ENCODE data around the gene IGFBP1.

Gene IGFBP1

GRCh38 chr7:45884136-45884535 is 4.2 kb upstream of the IGFBP1 start:
- H3K4me3 ChIP-seq (replicated peaks; ENCODE audit: low read depth, low read length), result no peak overlapping the region
- no peak for TF ChIP-seq CTCF (IDR thresholded peaks at IDR 0.05; ENCODE audit: low read depth, low read length, missing control alignments)
- DNase-seq (ENCODE audit: extremely low read depth, low read depth), result no peak

GRCh38 chr7:45885264-45885882 is 2.9 kb upstream of the IGFBP1 start:
- no peak for DNase-seq (ENCODE audit: extremely low read depth, low read depth)
- no peak overlapping the region for H3K4me3 ChIP-seq (replicated peaks; ENCODE audit: low read depth, low read length)
- no peak for TF ChIP-seq CTCF (IDR thresholded peaks at IDR 0.05; ENCODE audit: low read depth, low read length, missing control alignments)

DNA sequence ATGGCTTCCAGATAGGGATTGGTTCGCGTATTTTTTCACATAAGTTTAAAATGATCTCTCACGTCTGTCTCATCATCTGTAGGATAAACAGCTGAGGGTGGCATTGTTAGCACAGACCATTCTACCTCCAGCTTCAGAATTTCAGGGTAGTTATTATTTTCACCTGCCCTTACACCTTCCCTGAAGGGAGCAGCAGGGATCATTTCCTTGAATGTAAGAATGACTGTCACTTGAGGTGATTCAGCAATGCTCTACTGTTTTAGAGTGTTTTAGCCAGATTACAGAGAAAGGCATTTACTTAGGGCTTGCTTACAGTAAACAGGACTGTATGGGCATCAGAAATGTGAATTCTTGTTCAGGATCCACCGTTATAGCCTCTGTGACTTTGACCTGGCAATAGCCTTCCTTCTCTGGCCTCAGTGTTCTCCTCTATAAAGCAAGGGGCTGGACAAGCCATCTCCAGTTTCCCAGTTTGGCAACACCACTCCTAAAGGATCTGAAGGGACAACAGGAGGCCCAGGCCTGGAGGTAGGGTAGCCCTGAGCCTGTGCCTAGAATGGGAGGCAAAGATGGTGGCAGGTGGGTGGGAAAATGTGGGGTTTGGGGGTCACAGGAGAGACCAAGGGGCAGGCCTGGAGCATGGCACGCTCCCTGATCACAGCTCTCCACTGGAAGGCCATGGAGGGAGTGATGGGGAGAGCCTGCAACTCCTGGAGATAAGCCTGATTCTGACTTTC is 1.2 kb upstream of the IGFBP1 start:
- TF ChIP-seq CTCF (IDR thresholded peaks at IDR 0.05; ENCODE audit: low read depth, low read length, missing control alignments), result no peak
- no peak overlapping the region for H3K4me3 ChIP-seq (replicated peaks; ENCODE audit: low read depth, low read length)
- no peak for DNase-seq (ENCODE audit: extremely low read depth, low read depth)

DNA sequence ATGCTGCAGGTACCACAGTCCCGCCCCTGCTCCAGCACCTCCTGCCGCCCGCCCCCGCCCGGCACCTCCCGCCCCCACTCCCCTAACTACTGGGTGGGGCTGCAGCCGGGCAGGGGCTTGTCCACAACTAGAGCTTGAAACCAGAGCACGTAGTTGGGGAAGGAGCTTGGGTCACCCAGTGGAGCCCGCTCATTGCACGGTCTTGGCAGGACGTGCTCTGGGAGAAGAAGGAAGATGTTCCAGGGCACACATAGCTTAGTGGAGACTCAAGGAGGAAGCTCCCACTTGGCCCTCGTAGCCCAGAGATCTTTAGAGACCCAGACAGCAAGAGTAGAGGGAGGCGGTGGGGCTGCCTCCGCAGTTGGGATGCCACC is 692 bp downstream of the IGFBP1 start:
- TF ChIP-seq CTCF (IDR thresholded peaks at IDR 0.05; ENCODE audit: low read depth, low read length, missing control alignments), result no peak
- DNase-seq (ENCODE audit: extremely low read depth, low read depth), result no peak
- peak overlapping the region; percentile 25; the same call in 1 of the 2 replicates for H3K4me3 ChIP-seq (replicated peaks; ENCODE audit: low read depth, low read length)

DNA sequence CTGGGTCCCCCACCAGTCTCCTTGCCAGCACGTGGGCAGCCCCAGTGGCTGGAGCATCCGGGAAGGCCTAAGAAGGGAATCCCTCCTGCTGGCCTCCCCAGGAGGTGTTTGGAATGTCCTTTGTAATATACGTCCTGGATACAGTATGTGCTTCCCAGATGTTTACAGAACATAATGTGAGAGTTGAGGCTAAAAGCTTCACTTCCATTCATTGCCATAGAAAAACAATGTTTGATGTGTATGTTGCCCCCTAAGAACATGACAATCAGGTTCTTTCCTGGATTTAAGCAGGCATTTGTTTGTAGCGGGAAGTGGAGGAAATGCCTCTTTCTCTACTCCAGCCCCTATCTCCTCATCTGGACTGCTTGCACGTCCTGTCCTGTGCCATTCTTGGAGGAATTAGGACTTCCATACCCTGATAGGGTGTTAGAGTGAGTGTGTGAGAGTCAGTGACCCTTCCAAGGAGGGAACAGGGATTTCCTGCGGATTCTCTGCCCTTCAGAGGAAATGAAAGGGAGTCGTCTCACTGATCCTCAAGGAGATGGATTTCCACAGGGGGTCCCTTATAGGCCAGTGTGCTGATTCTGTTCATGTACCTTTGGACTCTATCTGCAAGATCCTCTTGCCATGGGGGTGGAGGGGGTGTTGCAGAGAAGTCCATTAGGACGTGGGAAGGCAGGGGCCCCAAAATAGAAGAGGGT is 1.2 kb downstream of the IGFBP1 start:
- TF ChIP-seq CTCF (IDR thresholded peaks at IDR 0.05; ENCODE audit: low read depth, low read length, missing control alignments), result no peak
- H3K4me3 ChIP-seq (replicated peaks; ENCODE audit: low read depth, low read length), result no peak overlapping the region
- no peak for DNase-seq (ENCODE audit: extremely low read depth, low read depth)

- H3K4me3 ChIP-seq (replicated peaks; ENCODE audit: low read depth, low read length), result no peak overlapping the region
- no peak for TF ChIP-seq CTCF (IDR thresholded peaks at IDR 0.05; ENCODE audit: low read depth, low read length, missing control alignments)
- DNase-seq (ENCODE audit: extremely low read depth, low read depth), result no peak
Observed at GRCh38 chr7:45890125-45890901, 2.0 kb downstream of the IGFBP1 start.

Data from HFF-Myc (cell line).